ENCODE data around the gene C1orf116.

The C1orf116 gene

DNA sequence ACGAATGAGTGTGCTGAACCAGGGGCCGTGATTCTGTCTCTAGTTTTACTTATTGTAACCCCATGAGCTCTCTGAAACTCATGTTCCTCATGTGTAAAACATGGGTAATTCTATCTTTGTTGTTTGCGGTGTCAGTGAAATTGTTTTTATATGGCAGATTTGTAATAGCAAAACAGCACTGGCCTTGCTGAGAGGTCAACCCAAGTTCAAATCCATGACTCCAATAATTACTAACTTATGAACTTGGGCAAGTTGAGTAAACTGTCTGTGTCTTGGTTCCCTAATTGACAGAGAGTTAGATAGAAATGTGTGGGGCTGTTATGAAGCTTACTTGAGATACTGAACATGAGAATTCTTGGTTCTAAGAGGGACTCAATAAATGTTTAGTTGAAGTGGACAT lies 17.8 kb downstream of the C1orf116 start:
- DNase-seq (ENCODE audit: low read depth in 1 of 2, low spot score in 1 of 2) = no peak
- Histone ChIP-seq H3K27ac (replicated peaks) (no peak overlapping the region), H3K27me3 (ENCODE audit: insufficient read depth, poor library complexity, severe bottlenecking) (no peaks in the 10 kb centered on the region), H3K4me3 (replicated peaks; ENCODE audit: insufficient read depth, low read length) (no peak overlapping the region)
- TF ChIP-seq CTCF (IDR thresholded peaks at IDR 0.05; ENCODE audit: insufficient read depth, low read length) = no peak
- TF ChIP-seq GABPA (IDR thresholded peaks at IDR 0.05; ENCODE audit: low read depth) = no peak
- TF ChIP-seq SPI1 (IDR thresholded peaks at IDR 0.05; ENCODE audit: borderline replicate concordance, low read depth) = no peak
- TF ChIP-seq POLR2AphosphoS5 (IDR thresholded peaks at IDR 0.05; ENCODE audit: low read depth) = no peak
- TF ChIP-seq REST (IDR thresholded peaks at IDR 0.05; ENCODE audit: insufficient replicate concordance, low read depth) = no peak

GRCh38 chr1:207013321-207014085 lies 19.1 kb downstream of the C1orf116 start:
- Histone ChIP-seq H3K27me3 (ENCODE audit: insufficient read depth, poor library complexity, severe bottlenecking) (no peaks in the 10 kb centered on the region), H3K4me3 (replicated peaks; ENCODE audit: insufficient read depth, low read length) (no peak overlapping the region), H3K27ac (replicated peaks) (no peak overlapping the region)
- no peak for DNase-seq (ENCODE audit: low read depth in 1 of 2, low spot score in 1 of 2)
- TF ChIP-seq GABPA (IDR thresholded peaks at IDR 0.05; ENCODE audit: low read depth) = no peak
- no peak for TF ChIP-seq CTCF (IDR thresholded peaks at IDR 0.05; ENCODE audit: insufficient read depth, low read length)
- TF ChIP-seq SPI1 (IDR thresholded peaks at IDR 0.05; ENCODE audit: borderline replicate concordance, low read depth) = no peak
- TF ChIP-seq POLR2AphosphoS5 (IDR thresholded peaks at IDR 0.05; ENCODE audit: low read depth) = no peak
- no peak for TF ChIP-seq REST (IDR thresholded peaks at IDR 0.05; ENCODE audit: insufficient replicate concordance, low read depth)

GRCh38 chr1:207010726-207011125 lies 21.8 kb downstream of the C1orf116 start:
- DNase-seq (ENCODE audit: low read depth in 1 of 2, low spot score in 1 of 2) = no peak
- Histone ChIP-seq H3K27me3 (ENCODE audit: insufficient read depth, poor library complexity, severe bottlenecking) (no peaks in the 10 kb centered on the region), H3K4me3 (replicated peaks; ENCODE audit: insufficient read depth, low read length) (no peak overlapping the region), H3K27ac (replicated peaks) (no peak overlapping the region)
- no peak for TF ChIP-seq REST (IDR thresholded peaks at IDR 0.05; ENCODE audit: insufficient replicate concordance, low read depth)
- no peak for TF ChIP-seq GABPA (IDR thresholded peaks at IDR 0.05; ENCODE audit: low read depth)
- no peak for TF ChIP-seq CTCF (IDR thresholded peaks at IDR 0.05; ENCODE audit: insufficient read depth, low read length)
- TF ChIP-seq POLR2AphosphoS5 (IDR thresholded peaks at IDR 0.05; ENCODE audit: low read depth) = no peak
- no peak for TF ChIP-seq SPI1 (IDR thresholded peaks at IDR 0.05; ENCODE audit: borderline replicate concordance, low read depth)
